Ectodermal cell (in vitro differentiated cells): Measurements from ENCODE around the gene DEFB121.

Experiments
- H3K27ac ChIP-seq: 2 replicates; pipeline ENCODE4 v1.7.0; 2013; ENCODE audit warnings: mild to moderate bottlenecking, low read depth, low read length; ENCODE audit not compliant: insufficient read depth, poor library complexity, severe bottlenecking
- H3K27me3 ChIP-seq: 2 replicates; pipeline ENCODE4 v1.7.0; 2013; ENCODE audit warnings: mild to moderate bottlenecking, low read length; ENCODE audit not compliant: insufficient read depth, control insufficient read depth, poor library complexity, severe bottlenecking
- H3K36me3 ChIP-seq: one replicate; pipeline ENCODE4 v1.7.0; 2013; ENCODE audit warnings: low read length; ENCODE audit not compliant: control insufficient read depth, insufficient read depth
- H3K4me1 ChIP-seq: one replicate; pipeline ENCODE4 v1.7.0; 2013; ENCODE audit warnings: low read length; ENCODE audit not compliant: control insufficient read depth, insufficient read depth
- H3K4me3 ChIP-seq: 2 replicates; pipeline ENCODE4 v1.7.0; 2013; ENCODE audit warnings: low read depth, low read length, control low read depth; ENCODE audit not compliant: insufficient read depth
- H3K9me3 ChIP-seq: 2 replicates; pipeline ENCODE4 v1.7.0; 2013; ENCODE audit warnings: mild to moderate bottlenecking, low read length, moderate library complexity; ENCODE audit not compliant: control insufficient read depth
- WGBS, 2 experiments: methylation state at CpG; one replicate each; pipeline ENCODE4 v1.1.7; 2013; ENCODE audit warnings: missing lambda C conversion rate in 2 of 2; 5-methylcytosine and 5-hydroxymethylcytosine counted together

DEFB121 gene

GRCh38 chr20:31425797-31426196, 19.8 kb upstream of the DEFB121 start:
- no peaks in the 10 kb centered on the region for H3K4me1 ChIP-seq
- H3K36me3 ChIP-seq: no peaks in the 10 kb centered on the region
- H3K27ac ChIP-seq: no peak overlapping the region

GRCh38 chr20:31418307-31418706, 12.3 kb upstream of the DEFB121 start:
- Histone ChIP-seq H3K4me1 (no peaks in the 10 kb centered on the region), H3K27me3 (no peaks in the 10 kb centered on the region), H3K27ac (no peak overlapping the region), H3K4me3 (no peak overlapping the region), H3K36me3 (no peaks in the 10 kb centered on the region), H3K9me3 (peaks cover 16% of the 10 kb centered on the region)
- 68 to 84% methylated on average over 6 to 7 of the region's 7 CpGs for WGBS, 2 experiments

More at GRCh38 chr20:31425797-31426196, 19.8 kb upstream of the DEFB121 start:
- H3K4me3 ChIP-seq: no peak overlapping the region
- H3K27me3 ChIP-seq: no peaks in the 10 kb centered on the region
- H3K9me3 ChIP-seq: peaks cover 7% of the 10 kb centered on the region

GRCh38 chr20:31415653-31416052, 9.6 kb upstream of the DEFB121 start:
- no peaks in the 10 kb centered on the region for H3K36me3 ChIP-seq
- peaks cover 16% of the 10 kb centered on the region for H3K9me3 ChIP-seq
- no peaks in the 10 kb centered on the region for H3K4me1 ChIP-seq
- no peak overlapping the region for H3K4me3 ChIP-seq
- 90 to 92% methylated on average over 2 of the region's 2 CpGs for WGBS, 2 experiments
- no peaks in the 10 kb centered on the region for H3K27me3 ChIP-seq
- H3K27ac ChIP-seq: no peak overlapping the region

- H3K9me3 ChIP-seq: peaks cover 11% of the 10 kb centered on the region
- H3K4me1 ChIP-seq: no peaks in the 10 kb centered on the region
- H3K27ac ChIP-seq: no peak overlapping the region
- H3K4me3 ChIP-seq: no peak overlapping the region
- H3K27me3 ChIP-seq: no peaks in the 10 kb centered on the region
- no peaks in the 10 kb centered on the region for H3K36me3 ChIP-seq
- 65 to 73% methylated on average over 6 of the region's 6 CpGs for WGBS, 2 experiments
Observed at GRCh38 chr20:31414381-31414780, 8.4 kb upstream of the DEFB121 start.

GRCh38 chr20:31410011-31410410, 4.0 kb upstream of the DEFB121 start:
- no peaks in the 10 kb centered on the region for H3K36me3 ChIP-seq
- no peak overlapping the region for H3K4me3 ChIP-seq
- H3K4me1 ChIP-seq: no peaks in the 10 kb centered on the region
- H3K27ac ChIP-seq: no peak overlapping the region
- WGBS, 2 experiments: 100% methylated on average over 1 of the region's 1 CpG; no CpG with 5 or more reads in 1 of the 2 experiments
- H3K9me3 ChIP-seq: peaks cover 11% of the 10 kb centered on the region
- H3K27me3 ChIP-seq: no peaks in the 10 kb centered on the region

GRCh38 chr20:31403886-31404285, 2.1 kb downstream of the DEFB121 start:
- Histone ChIP-seq H3K4me1 (no peaks in the 10 kb centered on the region), H3K36me3 (no peaks in the 10 kb centered on the region), H3K27ac (no peak overlapping the region), H3K9me3 (peaks cover 22% of the 10 kb centered on the region), H3K27me3 (no peaks in the 10 kb centered on the region), H3K4me3 (no peak overlapping the region)
- 64 to 69% methylated on average over 1 of the region's 1 CpG for WGBS, 2 experiments

GRCh38 chr20:31394900-31395299, 11.1 kb downstream of the DEFB121 start:
- Histone ChIP-seq H3K4me3 (no peak overlapping the region), H3K4me1 (no peaks in the 10 kb centered on the region), H3K9me3 (peaks cover 6% of the 10 kb centered on the region), H3K27me3 (no peaks in the 10 kb centered on the region), H3K27ac (no peak overlapping the region), H3K36me3 (no peaks in the 10 kb centered on the region)
- WGBS, 2 experiments: 35 to 40% methylated on average over 3 of the region's 3 CpGs

GRCh38 chr20:31392836-31393235, 13.2 kb downstream of the DEFB121 start:
- Histone ChIP-seq H3K36me3 (no peaks in the 10 kb centered on the region), H3K27ac (no peak overlapping the region), H3K4me3 (no peak overlapping the region), H3K27me3 (no peaks in the 10 kb centered on the region), H3K9me3 (peaks cover 4% of the 10 kb centered on the region), H3K4me1 (no peaks in the 10 kb centered on the region)
- WGBS, 2 experiments: 45 to 55% methylated on average over 2 of the region's 2 CpGs

- no peaks in the 10 kb centered on the region for H3K27me3 ChIP-seq
- no peaks in the 10 kb centered on the region for H3K4me1 ChIP-seq
- peaks cover 10% of the 10 kb centered on the region for H3K9me3 ChIP-seq
- 54 to 61% methylated on average over 1 of the region's 1 CpG for WGBS, 2 experiments
- no peaks in the 10 kb centered on the region for H3K36me3 ChIP-seq
- H3K4me3 ChIP-seq: no peak within 1 kb of the TSS
- H3K27ac ChIP-seq: no peak within 1 kb of the TSS
Observed at GRCh38 chr20:31390490-31390889, 15.5 kb downstream of the DEFB121 start, which contains the start of gene DEFB119. DEFB119 (minus strand) TSS chr20:31390590; CDS start chr20:31390483, 107 bp downstream.

GRCh38 chr20:31374346-31374745, 31.7 kb downstream of the DEFB121 start:
- H3K27ac ChIP-seq: no peak overlapping the region

GRCh38 chr20:31368301-31368700, 37.7 kb downstream of the DEFB121 start, which contains the start of gene DEFB118:
DEFB118 (plus strand) TSS chr20:31368601; CDS start chr20:31368651, 50 bp downstream.
- 72 to 76% methylated on average over 2 of the region's 2 CpGs for WGBS, 2 experiments
- Histone ChIP-seq H3K27ac (no peak within 1 kb of the TSS), H3K4me1 (no peaks in the 10 kb centered on the region), H3K36me3 (no peaks in the 10 kb centered on the region), H3K4me3 (no peak within 1 kb of the TSS), H3K27me3 (no peaks in the 10 kb centered on the region), H3K9me3 (peaks cover 11% of the 10 kb centered on the region)

More at GRCh38 chr20:31374346-31374745, 31.7 kb downstream of the DEFB121 start:
- H3K9me3 ChIP-seq: peaks cover 9% of the 10 kb centered on the region
- no peaks in the 10 kb centered on the region for H3K4me1 ChIP-seq
- no peaks in the 10 kb centered on the region for H3K36me3 ChIP-seq
- 50 to 67% methylated on average over 1 to 2 of the region's 2 CpGs for WGBS, 2 experiments
- no peaks in the 10 kb centered on the region for H3K27me3 ChIP-seq
- H3K4me3 ChIP-seq: no peak overlapping the region
